ENCODE measurements around the gene PRLHR.

GRCh38 chr10:118568327-118568848, 27.1 kb downstream of the PRLHR start:
- TF ChIP-seq CTCF (IDR thresholded peaks at IDR 0.05; ENCODE audit: insufficient read depth, low read length) (no peak), POLR2AphosphoS5 (IDR thresholded peaks at IDR 0.05; ENCODE audit: low read depth) (no peak), REST (IDR thresholded peaks at IDR 0.05; ENCODE audit: insufficient replicate concordance, low read depth) (no peak), GABPA (IDR thresholded peaks at IDR 0.05; ENCODE audit: low read depth) (no peak)
